ENCODE measurements around the gene CAPN10. TPM values are rescaled to one million over a fixed set of nuclear protein-coding genes. Genes with fewer than 3 reads are reported as not detected.
A peak's percentile ranks its signal among the peaks of the same experiment; 100 is the strongest.

The CAPN10 gene
- total and polyA plus RNA-seq, 7 donors = 5.0 to 15.0 (median 8.9) TPM

DNA sequence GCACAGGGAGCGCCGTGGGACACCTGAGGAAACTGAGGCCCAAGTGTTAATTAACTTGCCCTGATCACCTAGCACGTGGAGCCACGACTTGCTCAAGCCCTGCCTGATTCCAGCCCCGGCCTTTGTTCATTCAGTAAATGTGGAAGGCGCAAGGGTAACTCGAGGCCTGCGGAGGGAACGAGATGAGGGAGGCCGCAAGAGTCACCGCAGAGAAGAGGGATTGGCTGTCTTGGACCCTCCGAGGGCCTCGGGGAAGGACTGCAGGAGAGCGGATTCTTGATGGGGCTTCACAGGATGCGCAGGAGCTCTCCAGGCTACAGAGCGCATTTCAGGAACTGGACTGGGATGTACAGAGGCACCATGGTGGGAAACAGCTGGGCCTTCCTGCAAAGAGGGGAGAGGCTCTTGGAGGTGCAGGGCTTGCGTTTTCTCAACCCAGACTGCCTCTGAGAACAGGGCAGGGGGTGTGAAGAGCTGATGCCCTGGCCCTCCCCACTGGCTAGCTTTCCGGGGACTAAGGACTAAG is 28.2 kb upstream of the CAPN10 start:
- DNase-seq = peak in 1 of 2 donors; percentile 16

DNA sequence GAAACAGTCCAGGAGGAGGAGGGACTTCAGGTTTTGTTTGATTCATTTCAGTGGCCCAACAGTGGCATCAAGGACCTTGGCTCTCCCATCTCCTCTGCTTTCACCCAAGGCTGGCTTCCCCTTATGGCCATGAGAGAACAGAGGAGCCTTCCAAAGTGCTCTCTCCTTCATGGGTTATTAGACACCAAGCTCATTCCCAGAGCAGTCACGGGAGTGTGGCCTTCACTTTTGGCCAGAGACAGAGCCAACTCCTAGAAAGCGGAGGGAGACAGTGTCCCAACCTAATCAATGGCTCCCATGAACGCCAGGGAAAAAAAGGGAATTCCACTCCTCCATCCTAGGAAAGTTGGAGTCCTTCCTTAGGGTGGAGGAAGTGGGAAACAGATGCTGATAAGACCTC is 27.2 kb upstream of the CAPN10 start:
- TF ChIP-seq, protein P1, sequence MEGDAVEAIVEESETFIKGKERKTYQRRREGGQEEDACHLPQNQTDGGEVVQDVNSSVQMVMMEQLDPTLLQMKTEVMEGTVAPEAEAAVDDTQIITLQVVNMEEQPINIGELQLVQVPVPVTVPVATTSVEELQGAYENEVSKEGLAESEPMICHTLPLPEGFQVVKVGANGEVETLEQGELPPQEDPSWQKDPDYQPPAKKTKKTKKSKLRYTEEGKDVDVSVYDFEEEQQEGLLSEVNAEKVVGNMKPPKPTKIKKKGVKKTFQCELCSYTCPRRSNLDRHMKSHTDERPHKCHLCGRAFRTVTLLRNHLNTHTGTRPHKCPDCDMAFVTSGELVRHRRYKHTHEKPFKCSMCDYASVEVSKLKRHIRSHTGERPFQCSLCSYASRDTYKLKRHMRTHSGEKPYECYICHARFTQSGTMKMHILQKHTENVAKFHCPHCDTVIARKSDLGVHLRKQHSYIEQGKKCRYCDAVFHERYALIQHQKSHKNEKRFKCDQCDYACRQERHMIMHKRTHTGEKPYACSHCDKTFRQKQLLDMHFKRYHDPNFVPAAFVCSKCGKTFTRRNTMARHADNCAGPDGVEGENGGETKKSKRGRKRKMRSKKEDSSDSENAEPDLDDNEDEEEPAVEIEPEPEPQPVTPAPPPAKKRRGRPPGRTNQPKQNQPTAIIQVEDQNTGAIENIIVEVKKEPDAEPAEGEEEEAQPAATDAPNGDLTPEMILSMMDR (IDR thresholded peaks at IDR 0.05) = no peak
- H3K36me3 ChIP-seq (ENCODE audit: insufficient read depth in 1 of 2, low read depth in 1 of 2) = peaks cover 0 to 22% of the 10 kb centered on the region in 2 donors
- H3K27ac ChIP-seq = no peak overlapping the region
- no peaks in the 10 kb centered on the region for H3K27me3 ChIP-seq (ENCODE audit: insufficient read depth in 3 of 3, low read length in 2 of 3)
- DNase-seq (no peak), ATAC-seq (no peak)
- peak overlapping the region; percentile 84 for H3K4me3 ChIP-seq
- H3K4me1 ChIP-seq = peaks cover 42% of the 10 kb centered on the region
- no peaks in the 10 kb centered on the region for H3K9me3 ChIP-seq
- 70 to 83% (median 72%) methylated on average over 3 of the region's 3 CpGs for WGBS, 3 donors
- intact Hi-C loops (cut with DNase I) = no loop called here

More for the DNA sequence above, 28.2 kb upstream of the CAPN10 start:
- H3K27ac ChIP-seq = no peak overlapping the region
- peaks cover 42% of the 10 kb centered on the region for H3K4me1 ChIP-seq
- no peaks in the 10 kb centered on the region for H3K27me3 ChIP-seq (ENCODE audit: insufficient read depth in 3 of 3, low read length in 2 of 3)
- intact Hi-C loops (cut with DNase I) = no loop called here
- 77 to 80% (median 78%) methylated on average over 18 of the region's 18 CpGs for WGBS, 3 donors
- H3K36me3 ChIP-seq (ENCODE audit: insufficient read depth in 1 of 2, low read depth in 1 of 2) = peaks cover 0 to 21% of the 10 kb centered on the region in 2 donors
- no peaks in the 10 kb centered on the region for H3K9me3 ChIP-seq
- peak overlapping the region; percentile 64 for H3K4me3 ChIP-seq
- TF ChIP-seq, protein P1 (IDR thresholded peaks at IDR 0.05) = no peak
- no peak for ATAC-seq

DNA sequence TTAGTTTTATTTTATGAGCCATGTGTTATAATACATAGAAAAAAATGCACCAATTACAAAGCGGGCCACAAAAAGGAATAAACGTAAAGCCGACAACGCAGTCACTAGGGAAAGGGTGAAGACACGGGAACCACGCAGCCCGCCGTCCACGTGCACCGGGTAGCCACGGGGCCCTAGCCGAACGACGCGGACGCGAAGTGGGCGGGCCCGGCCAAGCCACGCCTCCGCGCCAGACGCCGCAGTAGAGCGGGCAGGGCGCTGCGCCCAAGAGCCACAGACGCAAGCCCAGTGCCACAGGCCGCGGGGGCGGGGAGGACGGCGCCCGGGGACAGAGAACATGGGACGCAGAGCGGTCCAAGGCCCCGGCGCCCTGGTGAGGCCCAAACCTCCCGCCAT is 26.5 kb upstream of the CAPN10 start, which contains the start of gene DUSP28:
DUSP28 (plus strand) TSS at position 274 of the 396 bp plus-strand sequence. CDS start 328 bp downstream, outside the sequence.
- peak; percentile 95 to 97 for DNase-seq
- Histone ChIP-seq H3K36me3 (ENCODE audit: insufficient read depth in 1 of 2, low read depth in 1 of 2) (peaks cover 0 to 21% of the 10 kb centered on the region in 2 donors), H3K4me1 (peaks cover 45% of the 10 kb centered on the region), H3K9me3 (no peaks in the 10 kb centered on the region), H3K4me3 (peak within 1 kb of the TSS; percentile 84), H3K27me3 (ENCODE audit: insufficient read depth in 3 of 3, low read length in 2 of 3) (no peaks in the 10 kb centered on the region), H3K27ac (peak within 1 kb of the TSS; percentile 100)
- intact Hi-C loops (cut with DNase I) = no loop called here
- ATAC-seq = peak; percentile 84 to 87 (median 85)
- 0 to 1% (median 0%) methylated on average over 32 to 39 of the region's 39 CpGs for WGBS, 3 donors
- TF ChIP-seq, protein P1 (IDR thresholded peaks at IDR 0.05) = no peak

DNA sequence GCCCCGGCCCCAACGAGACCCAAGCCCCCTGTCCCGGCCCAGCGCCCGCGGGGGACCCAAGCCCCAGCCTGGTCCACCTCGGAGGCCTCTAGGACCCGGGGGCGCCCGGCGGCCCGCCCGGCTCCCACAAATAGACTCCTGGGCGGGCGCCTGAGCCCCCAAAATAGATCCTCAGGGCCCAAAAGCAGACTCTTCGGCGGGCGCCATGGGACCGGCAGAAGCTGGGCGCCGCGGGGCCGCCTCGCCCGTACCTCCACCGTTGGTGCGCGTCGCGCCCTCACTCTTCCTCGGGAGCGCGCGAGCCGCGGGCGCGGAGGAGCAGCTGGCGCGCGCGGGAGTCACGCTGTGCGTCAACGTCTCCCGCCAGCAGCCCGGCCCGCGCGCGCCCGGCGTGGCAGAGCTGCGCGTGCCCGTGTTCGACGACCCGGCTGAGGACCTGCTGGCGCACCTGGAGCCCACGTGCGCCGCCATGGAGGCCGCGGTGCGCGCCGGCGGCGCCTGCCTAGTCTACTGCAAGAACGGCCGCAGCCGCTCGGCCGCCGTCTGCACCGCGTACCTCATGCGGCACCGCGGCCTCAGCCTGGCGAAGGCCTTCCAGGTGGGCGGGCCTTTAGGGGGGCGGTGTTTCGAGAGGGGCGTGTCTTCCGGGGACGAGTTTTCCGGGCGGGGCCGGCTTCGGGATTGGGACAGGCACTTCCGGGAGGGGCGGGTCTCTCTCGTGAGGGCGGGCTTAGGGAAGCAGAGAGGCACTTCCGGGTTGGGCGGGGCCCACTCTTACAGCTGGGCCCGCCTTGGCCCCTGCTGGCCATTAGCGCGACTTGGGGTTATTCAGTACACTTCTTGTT is 25.8 kb upstream of the CAPN10 start:
- H3K27ac ChIP-seq = peak overlapping the region; percentile 100
- peak; percentile 100 for DNase-seq
- 0 to 1% (median 1%) methylated on average over 64 to 101 of the region's 101 CpGs for WGBS, 3 donors
- H3K4me3 ChIP-seq = peak overlapping the region; percentile 84
- ATAC-seq = peak; percentile 86 to 89 (median 87)
- no peaks in the 10 kb centered on the region for H3K27me3 ChIP-seq (ENCODE audit: insufficient read depth in 3 of 3, low read length in 2 of 3)
- TF ChIP-seq, protein P1 (IDR thresholded peaks at IDR 0.05) = peak; percentile 26
- H3K4me1 ChIP-seq = peaks cover 51% of the 10 kb centered on the region
- no peaks in the 10 kb centered on the region for H3K9me3 ChIP-seq
- intact Hi-C loops (cut with DNase I) = no loop called here
- peaks cover 0 to 21% of the 10 kb centered on the region in 2 donors for H3K36me3 ChIP-seq (ENCODE audit: insufficient read depth in 1 of 2, low read depth in 1 of 2)
